SU-DHL-6 (cell line): ENCODE measurements around the gene TMED9.

Experiments
- EZH2phosphoT487 ChIP-seq: fragments of 200-600 bp; sonication (generic), shearing (Covaris generic); conservative IDR thresholded peaks from 2 replicates; pipeline ENCODE4 v1.6.1; 2018; ENCODE audit warnings: mild to moderate bottlenecking, antibody characterized with exemption, low read length, moderate library complexity, mixed read lengths
- TF ChIP-seq, protein P1 (sequence below): fragments of 200-600 bp; sonication (generic); IDR thresholded peaks from one replicate; pipeline ENCODE4 v1.5.1; 2017; ENCODE audit warnings: antibody characterized with exemption, mild to moderate bottlenecking, low read length, moderate library complexity; ENCODE audit not compliant: insufficient read depth, poor library complexity, severe bottlenecking

DNA sequence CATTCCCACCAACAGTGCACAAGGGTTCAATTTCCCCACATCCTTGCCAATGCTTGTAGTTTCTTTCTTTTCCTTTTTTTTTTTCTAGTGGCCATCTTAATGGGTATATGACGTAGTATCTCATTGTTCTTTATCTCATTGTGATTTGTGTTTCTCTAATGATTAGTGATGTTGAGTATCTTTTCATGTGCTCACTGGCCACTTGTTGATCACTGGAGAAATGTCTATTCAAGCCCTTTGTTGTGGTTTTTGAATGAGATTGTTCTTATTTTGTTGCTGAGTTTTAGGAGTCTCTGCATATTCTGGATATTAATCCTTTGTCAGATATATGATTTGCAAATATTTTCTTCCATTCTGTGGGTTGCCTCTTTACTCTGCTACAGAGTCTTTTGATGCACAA lies 1.6 kb upstream of the TMED9 start:
- TF ChIP-seq, protein P1, sequence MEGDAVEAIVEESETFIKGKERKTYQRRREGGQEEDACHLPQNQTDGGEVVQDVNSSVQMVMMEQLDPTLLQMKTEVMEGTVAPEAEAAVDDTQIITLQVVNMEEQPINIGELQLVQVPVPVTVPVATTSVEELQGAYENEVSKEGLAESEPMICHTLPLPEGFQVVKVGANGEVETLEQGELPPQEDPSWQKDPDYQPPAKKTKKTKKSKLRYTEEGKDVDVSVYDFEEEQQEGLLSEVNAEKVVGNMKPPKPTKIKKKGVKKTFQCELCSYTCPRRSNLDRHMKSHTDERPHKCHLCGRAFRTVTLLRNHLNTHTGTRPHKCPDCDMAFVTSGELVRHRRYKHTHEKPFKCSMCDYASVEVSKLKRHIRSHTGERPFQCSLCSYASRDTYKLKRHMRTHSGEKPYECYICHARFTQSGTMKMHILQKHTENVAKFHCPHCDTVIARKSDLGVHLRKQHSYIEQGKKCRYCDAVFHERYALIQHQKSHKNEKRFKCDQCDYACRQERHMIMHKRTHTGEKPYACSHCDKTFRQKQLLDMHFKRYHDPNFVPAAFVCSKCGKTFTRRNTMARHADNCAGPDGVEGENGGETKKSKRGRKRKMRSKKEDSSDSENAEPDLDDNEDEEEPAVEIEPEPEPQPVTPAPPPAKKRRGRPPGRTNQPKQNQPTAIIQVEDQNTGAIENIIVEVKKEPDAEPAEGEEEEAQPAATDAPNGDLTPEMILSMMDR, result no peak
- no peak for TF ChIP-seq EZH2phosphoT487
